Measurements from ENCODE around the gene FGD4.

DNA sequence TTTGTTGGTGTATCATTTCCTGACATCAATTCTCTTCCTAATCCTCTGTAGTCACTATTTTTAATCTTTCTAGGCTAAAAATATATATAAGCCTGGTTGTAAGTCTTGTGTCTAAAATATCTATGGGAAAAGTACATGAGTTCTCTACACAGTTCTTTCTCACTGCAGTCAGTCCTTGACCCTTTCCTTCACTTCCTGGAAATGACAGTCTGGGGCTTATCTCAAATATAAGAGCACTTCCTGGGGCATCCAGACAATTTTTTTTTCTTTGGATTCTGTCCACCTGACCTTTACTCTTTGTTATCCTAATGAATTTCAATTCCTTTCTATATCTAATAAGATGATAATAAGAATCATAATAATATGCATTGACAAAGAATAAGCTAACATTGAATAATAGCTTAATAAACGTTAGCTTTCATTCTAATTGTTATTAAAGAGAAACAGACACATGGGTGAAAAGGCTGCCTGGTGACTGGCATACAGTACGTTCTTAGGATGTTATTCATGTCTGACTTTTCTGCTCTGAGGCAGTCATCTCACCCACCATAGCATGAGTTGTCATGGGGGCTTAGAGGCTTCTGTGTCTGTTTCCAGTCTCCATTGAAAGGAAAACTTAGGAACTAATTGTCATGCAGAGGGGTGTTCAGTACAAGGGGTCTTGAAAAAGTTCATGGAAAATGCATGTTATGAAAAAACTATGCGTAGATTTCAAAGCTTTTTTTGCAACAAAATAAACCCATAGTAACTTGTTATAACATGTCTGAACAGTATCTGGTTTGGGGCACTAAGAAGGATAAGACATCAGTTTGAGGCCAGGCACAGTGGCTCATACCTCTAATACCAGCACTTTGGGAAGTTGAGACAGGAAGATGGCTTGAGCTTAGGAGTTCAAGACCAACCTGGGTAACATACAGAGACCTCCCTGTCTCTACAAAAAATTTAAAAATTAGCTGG, 213.6 kb downstream of the FGD4 start:
- TF ChIP-seq, protein P1, sequence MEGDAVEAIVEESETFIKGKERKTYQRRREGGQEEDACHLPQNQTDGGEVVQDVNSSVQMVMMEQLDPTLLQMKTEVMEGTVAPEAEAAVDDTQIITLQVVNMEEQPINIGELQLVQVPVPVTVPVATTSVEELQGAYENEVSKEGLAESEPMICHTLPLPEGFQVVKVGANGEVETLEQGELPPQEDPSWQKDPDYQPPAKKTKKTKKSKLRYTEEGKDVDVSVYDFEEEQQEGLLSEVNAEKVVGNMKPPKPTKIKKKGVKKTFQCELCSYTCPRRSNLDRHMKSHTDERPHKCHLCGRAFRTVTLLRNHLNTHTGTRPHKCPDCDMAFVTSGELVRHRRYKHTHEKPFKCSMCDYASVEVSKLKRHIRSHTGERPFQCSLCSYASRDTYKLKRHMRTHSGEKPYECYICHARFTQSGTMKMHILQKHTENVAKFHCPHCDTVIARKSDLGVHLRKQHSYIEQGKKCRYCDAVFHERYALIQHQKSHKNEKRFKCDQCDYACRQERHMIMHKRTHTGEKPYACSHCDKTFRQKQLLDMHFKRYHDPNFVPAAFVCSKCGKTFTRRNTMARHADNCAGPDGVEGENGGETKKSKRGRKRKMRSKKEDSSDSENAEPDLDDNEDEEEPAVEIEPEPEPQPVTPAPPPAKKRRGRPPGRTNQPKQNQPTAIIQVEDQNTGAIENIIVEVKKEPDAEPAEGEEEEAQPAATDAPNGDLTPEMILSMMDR (IDR thresholded peaks at IDR 0.05) = no peak
- TF ChIP-seq POLR2A (IDR thresholded peaks at IDR 0.05) = no peak

Measured in body of pancreas (tissue), 4 donors.